GM10266 (cell line): ENCODE measurements around the gene BAD.
"Not testable (repeated sequence)": the region's sequence is repeated elsewhere in the genome, so short reads cannot be mapped to it uniquely, and the experiment has no call there.

ENCODE experiments used
- DNase-seq: peaks from one replicate; pipeline ENCODE4 v3.0.0; 2012; ENCODE audit errors: extremely low spot score
- CTCF ChIP-seq: IDR thresholded peaks from 2 replicates; pipeline ENCODE4 v1.5.1; 2012; ENCODE audit warnings: mild to moderate bottlenecking, low read depth; ENCODE audit not compliant: control insufficient read depth, insufficient read depth; ENCODE audit errors: missing control alignments

BAD gene

GRCh38 chr11:64248578-64248977, 35.9 kb downstream of the BAD start:
- no peak for TF ChIP-seq CTCF
- DNase-seq = no peak

GRCh38 chr11:64247729-64248531, 36.5 kb downstream of the BAD start:
- DNase-seq = no peak
- TF ChIP-seq CTCF = no peak

DNA sequence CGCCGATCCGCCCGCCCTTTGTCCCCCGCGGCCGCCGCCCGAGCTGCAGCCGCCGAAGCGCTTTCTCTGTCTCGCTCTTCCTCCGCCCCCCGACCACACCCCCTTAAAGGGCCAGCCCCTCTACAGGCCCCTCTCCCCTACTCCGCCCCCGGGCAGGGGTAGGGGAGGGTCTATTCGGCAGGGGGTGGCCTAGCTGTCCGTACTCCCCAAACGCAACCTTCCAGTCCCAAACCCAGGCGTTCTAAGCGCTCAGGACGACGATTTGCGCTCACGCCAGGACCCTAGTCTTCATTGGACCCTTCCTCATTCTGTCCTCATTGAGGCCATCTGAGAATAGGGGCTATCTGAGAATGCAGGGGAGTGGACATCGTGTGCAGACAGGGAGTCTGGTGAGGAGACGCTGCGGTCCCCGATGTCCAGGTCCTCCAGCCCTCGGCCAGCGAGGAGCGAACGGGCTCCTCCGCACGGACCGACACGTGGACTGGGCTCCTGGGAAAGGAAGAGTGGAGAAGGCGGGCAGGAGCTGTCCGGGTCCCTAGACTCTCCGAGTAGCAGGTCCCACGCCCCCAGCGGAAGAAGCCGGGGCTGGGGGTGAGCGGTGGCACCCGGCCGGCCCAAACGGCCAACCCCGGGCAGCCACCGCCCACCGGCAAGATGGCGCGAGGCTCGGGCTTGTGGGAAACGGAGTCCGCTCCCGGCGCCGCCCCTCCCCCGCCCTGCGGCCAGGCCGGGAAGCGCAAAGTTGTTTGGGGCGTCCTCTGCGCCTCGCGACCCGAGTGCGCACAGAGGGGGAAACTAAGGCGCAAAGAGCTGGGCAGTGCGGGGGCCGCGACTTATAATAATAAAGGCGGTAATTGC, 37.4 kb downstream of the BAD start, which contains the start of gene PPP1R14B:
Gene PPP1R14B (minus strand): TSS at position 73 of the 858 bp plus-strand sequence. CDS start 270 bp downstream, outside the sequence.
- DNase-seq = peak; percentile 92
- TF ChIP-seq CTCF = no peak

DNA sequence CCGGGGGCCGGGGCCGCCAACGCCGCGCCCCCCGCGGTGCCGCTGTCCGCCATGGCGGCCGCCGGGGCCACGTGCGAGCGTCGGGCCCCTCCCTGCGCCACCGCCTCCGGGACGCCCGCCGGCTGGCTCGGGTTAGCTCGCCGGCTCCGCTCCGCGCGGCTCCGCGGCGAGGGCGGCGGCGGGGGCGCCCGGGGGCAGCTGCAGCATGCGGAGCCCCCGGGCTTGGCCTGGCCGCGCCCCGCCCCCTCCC, 37.9 kb downstream of the BAD start:
- DNase-seq = not testable (repeated sequence)

DNA sequence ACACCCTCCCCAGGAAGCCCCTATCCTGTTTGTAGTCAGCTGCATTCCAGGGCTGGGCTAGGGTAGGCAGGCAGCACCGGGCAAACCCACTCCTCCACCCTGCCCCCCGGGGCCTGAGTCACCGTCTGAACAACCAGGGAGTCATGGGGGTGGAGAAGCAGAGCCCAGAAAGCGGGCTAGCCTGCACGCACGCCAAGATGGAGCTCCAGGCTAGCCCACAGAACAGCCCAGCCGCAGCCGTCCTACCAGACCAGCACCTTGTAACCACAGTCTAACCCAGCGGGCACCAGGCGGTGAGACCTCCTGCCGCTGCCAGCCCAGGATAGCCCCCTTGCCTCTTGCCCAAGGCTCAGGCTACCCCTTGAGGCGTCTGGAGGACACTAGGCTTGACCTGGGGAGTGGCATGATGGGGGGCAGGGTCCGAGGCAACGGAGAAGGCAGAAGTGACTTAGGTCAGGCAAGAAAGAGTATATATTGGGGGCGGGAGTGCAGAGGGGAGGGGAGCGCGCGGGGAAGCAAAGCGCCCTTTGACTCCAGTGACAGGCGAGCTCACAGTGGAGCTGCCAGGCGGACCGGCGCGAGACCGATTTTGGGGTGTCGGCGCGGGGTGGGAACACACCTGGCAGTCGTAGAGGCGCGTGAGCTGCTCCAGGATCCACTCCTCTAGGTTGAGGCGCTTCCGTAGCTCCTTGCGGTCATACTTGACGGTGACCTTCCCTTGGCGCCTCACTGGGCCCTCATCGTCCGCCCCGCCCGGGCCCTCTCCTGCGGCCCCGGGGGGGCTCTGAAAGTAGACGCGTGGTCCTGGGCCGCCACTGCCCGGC, 38.5 kb downstream of the BAD start:
- no peak for DNase-seq
- TF ChIP-seq CTCF = no peak

- DNase-seq = no peak
- no peak for TF ChIP-seq CTCF
Measured at GRCh38 chr11:64245401-64245796, 39.1 kb downstream of the BAD start.

DNA sequence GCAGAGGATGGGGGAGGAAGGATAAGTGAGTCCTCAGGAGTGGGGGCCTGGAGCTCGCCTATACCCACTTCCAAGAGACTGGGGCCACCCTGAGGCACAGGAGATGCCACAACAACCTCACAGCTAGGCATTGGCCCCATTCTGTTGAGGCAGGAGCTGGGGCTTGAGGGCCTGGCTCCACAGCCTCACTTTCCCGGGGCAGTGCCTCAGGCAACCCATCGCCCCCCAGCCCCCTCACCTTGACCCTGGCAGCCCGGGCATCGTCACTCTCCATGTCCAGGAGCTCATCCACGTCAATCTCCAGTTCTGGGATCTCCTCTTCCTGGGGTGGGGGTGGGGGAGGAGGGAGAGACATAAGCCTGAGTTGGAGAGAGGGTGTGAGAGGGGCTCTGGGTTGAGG, 39.5 kb downstream of the BAD start:
- no peak for TF ChIP-seq CTCF
- no peak for DNase-seq
